HepG2 (cell line): ENCODE data around the gene EFNA4. TPM values are rescaled to one million over a fixed set of nuclear protein-coding genes. Genes with fewer than 3 reads are reported as not detected.

ENCODE experiments used
- AGO2 ChIP-seq: fragments of 200-400 bp; formaldehyde crosslinking; optimal IDR thresholded peaks from 2 replicates; pipeline ENCODE3; 2017; ENCODE audit warnings: mild to moderate bottlenecking, low read depth, low read length, moderate library complexity
- EP300 ChIP-seq, 3 experiments: sonication (generic) in 1 of 3; formaldehyde crosslinking in 1 of 3; IDR thresholded peaks; 2 replicates each; pipeline versions ENCODE4 v1.5.1 to v1.6.1; 2011 to 2020; ENCODE audit warnings: low read depth in 2 of 3, low read length in 2 of 3, borderline replicate concordance in 1 of 3, improper control_type of control experiment in 1 of 3, mild to moderate bottlenecking in 1 of 3, missing genetic modification reagents in 1 of 3, moderate library complexity in 1 of 3
- FOXP1 ChIP-seq, 2 experiments: fragments of 450-650 bp in 1 of 2; IDR thresholded peaks; 2 replicates each; pipeline ENCODE4 v1.6.1; 2017 to 2018; ENCODE audit warnings: antibody characterized with exemption in 1 of 2
- HNF4G ChIP-seq, 2 experiments: sonication (generic) in 1 of 2; formaldehyde crosslinking in 1 of 2; IDR thresholded peaks; 2 replicates each; pipeline versions ENCODE4 v1.4.0 to v1.6.1; 2011 to 2020; ENCODE audit warnings: borderline replicate concordance in 2 of 2, low read depth in 2 of 2, mild to moderate bottlenecking in 2 of 2, low read length in 1 of 2, missing genetic modification reagents in 1 of 2, moderate library complexity in 1 of 2
- JDP2 ChIP-seq: sonication (generic); formaldehyde crosslinking; IDR thresholded peaks from 2 replicates; pipeline ENCODE4 v1.8.1; 2022; ENCODE audit warnings: missing genetic modification reagents, borderline replicate concordance
- MATR3 ChIP-seq: sonication (generic); formaldehyde crosslinking; IDR thresholded peaks from 2 replicates; pipeline ENCODE4 v1.4.0; 2020; ENCODE audit warnings: missing genetic modification reagents
- PRDM15 ChIP-seq: sonication (generic); formaldehyde crosslinking; IDR thresholded peaks from 2 replicates; pipeline ENCODE4 v1.4.0; 2020; ENCODE audit warnings: missing genetic modification reagents
- PRMT3 ChIP-seq: sonication (generic); formaldehyde crosslinking; IDR thresholded peaks from 2 replicates; pipeline ENCODE4 v1.8.1; 2022; ENCODE audit warnings: low read depth, mild to moderate bottlenecking, moderate library complexity, missing genetic modification reagents, borderline replicate concordance
- TFDP2 ChIP-seq: sonication (generic); formaldehyde crosslinking; IDR thresholded peaks from 2 replicates; pipeline ENCODE4 v1.4.0; 2020; ENCODE audit warnings: missing genetic modification reagents
- XRCC5 ChIP-seq: fragments of 200-400 bp; formaldehyde crosslinking; optimal IDR thresholded peaks from 2 replicates; pipeline ENCODE3; 2017; ENCODE audit warnings: mild to moderate bottlenecking, low read length
- ZFP36L2 ChIP-seq: sonication (generic); formaldehyde crosslinking; IDR thresholded peaks from 2 replicates; pipeline ENCODE4 v1.4.0; 2020; ENCODE audit warnings: missing genetic modification reagents
- ZNF460 ChIP-seq: sonication (generic); formaldehyde crosslinking; IDR thresholded peaks from 2 replicates; pipeline ENCODE4 v1.5.1; 2020; ENCODE audit warnings: missing genetic modification reagents, mild to moderate bottlenecking, borderline replicate concordance
- ZNF569 ChIP-seq: sonication (generic); formaldehyde crosslinking; IDR thresholded peaks from 2 replicates; pipeline ENCODE4 v1.5.0; 2020; ENCODE audit warnings: mild to moderate bottlenecking, missing genetic modification reagents, moderate library complexity, borderline replicate concordance
- ZNF891 ChIP-seq: sonication (generic); formaldehyde crosslinking; IDR thresholded peaks from 2 replicates; pipeline ENCODE4 v1.5.0; 2020; ENCODE audit warnings: mild to moderate bottlenecking, missing genetic modification reagents
- polyA plus RNA-seq, 8 experiments: library from polyadenylated mRNA; depleted of rRNA in 3 of 8; stranded (reverse) in 7 of 8; unstranded in 1 of 8; fragments of >200 nt; fragmentation: Illumina TruSeq in 4 of 8; extraction: Trizol in 4 of 8; gene quantifications; 2 replicates each; pipeline versions ENCODE4 v1.2.1 to v1.2.3, GENCODE V29; 2011 to 2016; ENCODE audit warnings: low read depth in 4 of 8, missing spikeins in 1 of 8, mixed read lengths in 1 of 8; ENCODE audit not compliant: insufficient read depth in 1 of 8
- total RNA-seq, 5 experiments: library from RNA; depleted of rRNA; stranded (reverse); fragments of >200 nt; fragmentation: Illumina TruSeq; extraction: Trizol; gene quantifications; 2 replicates each; pipeline ENCODE4 v1.2.3, GENCODE V29; 2016; ENCODE audit warnings: low read depth in 1 of 5
- TF ChIP-seq, protein P1 (sequence below): sonication (generic); formaldehyde crosslinking; IDR thresholded peaks from 2 replicates; pipeline ENCODE4 v1.5.1; 2020; ENCODE audit warnings: missing genetic modification reagents, mild to moderate bottlenecking, borderline replicate concordance
- TF ChIP-seq, protein P2 (sequence below): sonication (generic); formaldehyde crosslinking; IDR thresholded peaks from 2 replicates; pipeline ENCODE4 v1.4.0; 2020; ENCODE audit warnings: missing genetic modification reagents, borderline replicate concordance

Gene EFNA4
- total and polyA plus RNA-seq, 2 of the 13 experiments (the other 11 are each of a cell fraction or from before 2014, with no cell fraction given): 12.0 to 17.2 TPM

- TF ChIP-seq, protein P1, sequence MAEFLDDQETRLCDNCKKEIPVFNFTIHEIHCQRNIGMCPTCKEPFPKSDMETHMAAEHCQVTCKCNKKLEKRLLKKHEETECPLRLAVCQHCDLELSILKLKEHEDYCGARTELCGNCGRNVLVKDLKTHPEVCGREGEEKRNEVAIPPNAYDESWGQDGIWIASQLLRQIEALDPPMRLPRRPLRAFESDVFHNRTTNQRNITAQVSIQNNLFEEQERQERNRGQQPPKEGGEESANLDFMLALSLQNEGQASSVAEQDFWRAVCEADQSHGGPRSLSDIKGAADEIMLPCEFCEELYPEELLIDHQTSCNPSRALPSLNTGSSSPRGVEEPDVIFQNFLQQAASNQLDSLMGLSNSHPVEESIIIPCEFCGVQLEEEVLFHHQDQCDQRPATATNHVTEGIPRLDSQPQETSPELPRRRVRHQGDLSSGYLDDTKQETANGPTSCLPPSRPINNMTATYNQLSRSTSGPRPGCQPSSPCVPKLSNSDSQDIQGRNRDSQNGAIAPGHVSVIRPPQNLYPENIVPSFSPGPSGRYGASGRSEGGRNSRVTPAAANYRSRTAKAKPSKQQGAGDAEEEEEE (CRISPR knock-in tag): no peak
- TF ChIP-seq EP300 (IDR thresholded peaks at IDR 0.05; ENCODE audit: low read depth in 2 of 2, low read length in 2 of 2): peak in 1 of 2 experiments; percentile 20; a peak in 1 of 4 replicates
- peak; percentile 52; the same call in 1 of the 2 replicates for TF ChIP-seq EP300 (CRISPR knock-in tag; IDR thresholded peaks at IDR 0.05; ENCODE audit: borderline replicate concordance)
- TF ChIP-seq PRDM15: peak; percentile 89
- no peak for TF ChIP-seq JDP2 (CRISPR knock-in tag)
- no peak for TF ChIP-seq HNF4G (IDR thresholded peaks at IDR 0.05; ENCODE audit: borderline replicate concordance, low read depth, low read length)
- no peak for TF ChIP-seq HNF4G (CRISPR knock-in tag; IDR thresholded peaks at IDR 0.05; ENCODE audit: borderline replicate concordance, low read depth)
- TF ChIP-seq ZNF891 (CRISPR knock-in tag): peak; percentile 15; the same call in 1 of the 2 replicates
- TF ChIP-seq FOXP1 (IDR thresholded peaks at IDR 0.05): no peak
- TF ChIP-seq FOXP1 (CRISPR knock-in tag; IDR thresholded peaks at IDR 0.05): 0 out of 2 replicates have a peak, but pooled peaks have one; percentile 18
- TF ChIP-seq XRCC5: peak; percentile 99
- TF ChIP-seq AGO2: peak; percentile 99
- peak; percentile 76 for TF ChIP-seq TFDP2 (CRISPR knock-in tag)
- TF ChIP-seq, protein P2, sequence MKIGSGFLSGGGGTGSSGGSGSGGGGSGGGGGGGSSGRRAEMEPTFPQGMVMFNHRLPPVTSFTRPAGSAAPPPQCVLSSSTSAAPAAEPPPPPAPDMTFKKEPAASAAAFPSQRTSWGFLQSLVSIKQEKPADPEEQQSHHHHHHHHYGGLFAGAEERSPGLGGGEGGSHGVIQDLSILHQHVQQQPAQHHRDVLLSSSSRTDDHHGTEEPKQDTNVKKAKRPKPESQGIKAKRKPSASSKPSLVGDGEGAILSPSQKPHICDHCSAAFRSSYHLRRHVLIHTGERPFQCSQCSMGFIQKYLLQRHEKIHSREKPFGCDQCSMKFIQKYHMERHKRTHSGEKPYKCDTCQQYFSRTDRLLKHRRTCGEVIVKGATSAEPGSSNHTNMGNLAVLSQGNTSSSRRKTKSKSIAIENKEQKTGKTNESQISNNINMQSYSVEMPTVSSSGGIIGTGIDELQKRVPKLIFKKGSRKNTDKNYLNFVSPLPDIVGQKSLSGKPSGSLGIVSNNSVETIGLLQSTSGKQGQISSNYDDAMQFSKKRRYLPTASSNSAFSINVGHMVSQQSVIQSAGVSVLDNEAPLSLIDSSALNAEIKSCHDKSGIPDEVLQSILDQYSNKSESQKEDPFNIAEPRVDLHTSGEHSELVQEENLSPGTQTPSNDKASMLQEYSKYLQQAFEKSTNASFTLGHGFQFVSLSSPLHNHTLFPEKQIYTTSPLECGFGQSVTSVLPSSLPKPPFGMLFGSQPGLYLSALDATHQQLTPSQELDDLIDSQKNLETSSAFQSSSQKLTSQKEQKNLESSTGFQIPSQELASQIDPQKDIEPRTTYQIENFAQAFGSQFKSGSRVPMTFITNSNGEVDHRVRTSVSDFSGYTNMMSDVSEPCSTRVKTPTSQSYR (CRISPR knock-in tag): peak; percentile 25; the same call in 1 of the 2 replicates
- TF ChIP-seq PRMT3 (CRISPR knock-in tag): peak; percentile 57; the same call in 1 of the 2 replicates
- TF ChIP-seq ZNF569 (CRISPR knock-in tag): no peak
- TF ChIP-seq MATR3: no peak
- TF ChIP-seq ZFP36L2 (CRISPR knock-in tag): no peak
- no peak; the same call in 1 of the 2 replicates for TF ChIP-seq ZNF460 (CRISPR knock-in tag)
Observed at GRCh38 chr1:155017041-155017945, 46.2 kb upstream of the EFNA4 start (continued).
